Epithelial cell of esophagus (primary cell): ENCODE results near the gene KRTAP10-11.
"Not testable (repeated sequence)": the region's sequence is repeated elsewhere in the genome, so short reads cannot be mapped to it uniquely, and the experiment has no call there.

ENCODE experiments used
- DNase-seq: peaks from one replicate; pipeline ENCODE4 v3.0.0; 2010; ENCODE audit warnings: low read depth
- H3K4me3 ChIP-seq: 2 replicates; pipeline ENCODE4 v1.5.1; 2011; ENCODE audit warnings: mild to moderate bottlenecking, low read length, control low read depth
- TF ChIP-seq, protein P1 (sequence below): IDR thresholded peaks from 2 replicates; pipeline ENCODE4 v1.5.1; 2011; ENCODE audit warnings: low read depth, mild to moderate bottlenecking, low read length, control low read depth, inconsistent platforms; ENCODE audit not compliant: insufficient read depth; ENCODE audit errors: missing control alignments

KRTAP10-11 gene

DNA sequence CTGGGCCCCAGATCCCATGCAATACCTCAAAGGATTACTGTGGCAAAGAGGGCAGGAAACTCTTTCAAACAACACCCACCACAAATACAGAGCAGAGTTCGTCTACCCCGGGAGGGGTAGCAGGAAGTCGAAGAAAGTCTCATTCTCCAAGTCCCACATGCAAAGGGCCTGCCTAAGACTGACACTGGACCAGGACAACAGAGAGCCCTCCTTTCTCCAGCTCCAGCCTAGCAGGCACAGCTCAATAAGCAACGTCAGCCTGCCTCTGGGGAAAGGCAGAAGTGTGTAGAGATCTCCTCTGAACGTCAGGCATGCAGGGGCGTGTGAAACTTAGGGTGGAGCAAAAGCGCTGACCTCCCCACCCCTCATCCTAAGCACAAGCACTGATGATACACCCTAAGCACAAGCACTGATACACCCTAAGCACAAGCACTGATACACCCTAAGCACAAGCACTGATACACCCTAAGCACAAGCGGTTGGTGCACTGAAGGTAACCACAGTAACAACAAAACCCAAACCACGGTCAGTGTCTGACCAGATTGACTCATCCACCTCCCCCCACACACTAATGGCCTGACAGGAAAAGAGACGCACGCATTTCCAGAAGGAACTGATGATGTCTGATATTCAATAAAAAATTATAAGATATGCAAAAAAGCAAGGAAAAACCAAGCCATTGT lies 12.8 kb downstream of the KRTAP10-11 start:
- no peak for DNase-seq
- TF ChIP-seq, protein P1, sequence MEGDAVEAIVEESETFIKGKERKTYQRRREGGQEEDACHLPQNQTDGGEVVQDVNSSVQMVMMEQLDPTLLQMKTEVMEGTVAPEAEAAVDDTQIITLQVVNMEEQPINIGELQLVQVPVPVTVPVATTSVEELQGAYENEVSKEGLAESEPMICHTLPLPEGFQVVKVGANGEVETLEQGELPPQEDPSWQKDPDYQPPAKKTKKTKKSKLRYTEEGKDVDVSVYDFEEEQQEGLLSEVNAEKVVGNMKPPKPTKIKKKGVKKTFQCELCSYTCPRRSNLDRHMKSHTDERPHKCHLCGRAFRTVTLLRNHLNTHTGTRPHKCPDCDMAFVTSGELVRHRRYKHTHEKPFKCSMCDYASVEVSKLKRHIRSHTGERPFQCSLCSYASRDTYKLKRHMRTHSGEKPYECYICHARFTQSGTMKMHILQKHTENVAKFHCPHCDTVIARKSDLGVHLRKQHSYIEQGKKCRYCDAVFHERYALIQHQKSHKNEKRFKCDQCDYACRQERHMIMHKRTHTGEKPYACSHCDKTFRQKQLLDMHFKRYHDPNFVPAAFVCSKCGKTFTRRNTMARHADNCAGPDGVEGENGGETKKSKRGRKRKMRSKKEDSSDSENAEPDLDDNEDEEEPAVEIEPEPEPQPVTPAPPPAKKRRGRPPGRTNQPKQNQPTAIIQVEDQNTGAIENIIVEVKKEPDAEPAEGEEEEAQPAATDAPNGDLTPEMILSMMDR = no peak
- H3K4me3 ChIP-seq = no peak overlapping the region

DNA sequence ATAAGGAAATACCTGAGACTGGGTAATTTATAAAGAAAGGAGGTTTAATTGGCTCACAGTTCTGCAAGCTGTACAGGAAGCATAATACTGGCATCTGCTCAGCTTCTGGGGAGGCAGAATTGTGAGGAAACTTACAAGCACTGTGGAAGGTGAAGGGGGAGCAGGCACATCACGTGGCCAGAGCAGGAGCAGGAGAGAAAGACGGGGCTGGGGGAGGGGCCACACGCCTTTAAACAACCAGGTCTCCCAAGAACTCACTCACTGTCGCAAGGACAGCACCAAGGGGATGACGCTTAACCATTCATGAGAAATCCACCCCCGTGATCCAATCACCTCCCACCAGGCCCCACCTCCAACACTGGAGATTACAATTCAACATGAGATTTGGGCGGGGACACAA lies 15.4 kb downstream of the KRTAP10-11 start:
- not testable (repeated sequence) for DNase-seq, H3K4me3 ChIP-seq

DNA sequence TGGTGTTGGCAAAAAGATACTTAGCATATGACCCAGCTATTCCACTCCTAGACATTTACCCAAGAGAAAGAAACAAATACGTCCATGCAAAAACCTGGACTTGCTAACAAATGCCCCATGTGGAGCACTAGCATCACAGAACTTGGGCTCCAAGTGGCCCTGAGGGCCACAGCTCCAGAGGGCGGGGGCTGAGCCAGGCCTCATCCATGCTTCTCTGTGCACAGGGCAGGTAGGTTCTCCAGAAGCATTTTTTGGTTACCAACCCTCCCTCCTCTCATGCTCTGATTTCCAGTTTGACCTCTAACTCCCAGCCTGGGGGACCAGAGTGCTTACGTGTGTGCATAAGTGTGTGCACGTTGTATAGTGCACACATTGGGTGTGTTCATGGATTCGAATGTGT lies 18.5 kb downstream of the KRTAP10-11 start:
- no peak overlapping the region for H3K4me3 ChIP-seq
- DNase-seq = no peak
- TF ChIP-seq, protein P1 = no peak

DNA sequence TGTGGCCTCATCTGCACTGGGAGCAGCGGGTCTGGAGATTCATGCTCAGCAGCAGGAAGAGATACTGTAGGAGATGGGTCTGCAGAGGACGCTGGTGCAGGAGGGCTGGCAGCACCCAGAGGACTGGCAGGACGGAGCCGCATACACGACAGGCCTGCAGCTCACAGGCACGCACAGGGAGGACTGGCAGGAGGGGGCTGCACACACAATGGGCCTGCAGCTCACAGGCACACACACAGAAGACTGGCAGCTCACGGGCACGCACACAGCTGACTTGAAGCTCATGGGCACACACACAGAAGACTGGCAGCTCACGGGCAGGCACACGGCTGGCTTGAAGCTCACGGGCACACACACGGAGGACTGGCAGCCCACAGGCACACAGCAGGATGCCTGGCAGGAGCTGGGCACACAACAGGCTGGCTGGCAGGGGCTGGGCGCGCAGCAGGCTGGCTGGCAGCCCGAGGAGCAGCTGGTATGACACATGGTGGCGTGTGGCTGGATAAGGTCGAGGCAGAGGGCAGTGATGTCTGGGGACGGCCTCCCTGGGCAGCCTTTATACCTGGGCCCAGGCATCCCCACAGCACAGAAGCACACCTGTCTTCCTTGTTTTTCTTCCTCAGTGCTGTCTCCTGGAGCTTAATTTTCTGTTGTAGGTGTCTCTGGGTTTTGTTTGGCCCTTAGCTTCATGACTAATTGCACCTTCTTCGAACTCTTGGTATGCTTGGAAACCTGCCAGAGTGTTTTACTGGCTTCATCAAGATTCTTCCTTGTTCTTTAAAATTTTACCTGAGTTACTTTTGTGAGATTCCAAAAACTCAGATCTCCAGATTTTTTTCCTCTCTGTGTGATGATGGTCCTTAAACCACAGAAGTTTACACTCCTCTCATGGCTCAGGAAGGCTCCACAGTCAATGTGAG lies 20.4 kb downstream of the KRTAP10-11 start, which contains the start of gene KRTAP12-2:
Gene KRTAP12-2, minus strand, starts transcription at position 527 of the 920 bp plus-strand sequence. Its CDS starts 41 bp downstream, at position 486.
- peak; percentile 3 for DNase-seq
- TF ChIP-seq, protein P1 = no peak
- no peak within 1 kb of the TSS for H3K4me3 ChIP-seq

DNA sequence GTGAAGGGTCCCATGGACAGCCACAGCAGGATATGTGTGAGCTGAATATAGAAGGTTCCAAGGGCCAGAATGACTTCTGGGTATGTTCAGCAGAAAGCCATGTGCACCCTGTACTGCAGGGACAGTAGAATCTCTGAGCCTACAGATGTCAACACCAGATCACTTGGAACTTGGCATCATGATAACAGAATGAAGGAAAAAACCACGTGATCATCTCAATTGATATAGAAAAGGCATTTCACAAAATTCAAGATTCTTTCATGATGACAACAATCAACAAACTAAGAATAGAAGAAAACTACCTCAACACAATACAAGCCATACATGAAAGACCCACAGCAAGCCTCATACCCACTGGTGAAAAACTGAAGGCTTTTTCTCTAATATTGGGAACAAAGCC lies 21.4 kb downstream of the KRTAP10-11 start:
- TF ChIP-seq, protein P1 = no peak
- no peak for DNase-seq
- no peak overlapping the region for H3K4me3 ChIP-seq

DNA sequence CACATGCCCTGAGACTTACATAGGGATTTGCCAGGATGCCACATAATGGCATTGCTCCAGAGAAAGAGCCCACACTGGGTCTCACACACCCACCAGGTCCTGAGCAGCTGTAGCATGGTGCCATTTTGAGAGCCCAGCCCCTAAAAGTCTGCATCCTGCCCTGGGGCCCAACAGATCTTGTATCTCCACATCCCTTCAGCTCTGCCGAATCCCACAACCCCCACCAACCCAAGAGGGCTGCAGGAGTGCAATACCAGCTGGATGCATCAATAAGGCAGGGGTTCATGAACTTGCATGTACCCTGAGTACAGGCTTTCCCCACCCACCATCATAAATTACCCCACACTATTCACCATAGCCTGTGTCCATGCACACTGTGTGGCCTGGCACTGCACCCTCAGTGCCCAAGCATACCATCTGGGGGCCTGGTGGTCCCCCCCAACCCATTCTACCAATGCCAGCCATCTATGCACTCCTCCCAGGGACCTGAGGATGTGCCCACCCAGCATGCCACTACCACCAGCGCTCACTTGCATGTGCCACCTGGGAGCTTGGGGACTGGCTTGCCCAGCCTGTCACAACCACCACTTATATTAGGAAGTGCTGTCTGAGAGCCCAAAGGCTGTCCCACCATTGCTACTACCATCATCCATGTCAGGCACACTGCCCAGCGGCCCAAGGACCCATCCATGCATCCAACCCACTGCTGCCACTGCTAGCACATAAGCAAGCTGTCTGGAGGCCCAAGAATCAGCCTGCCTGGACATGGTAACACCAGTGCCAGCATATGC lies 24.6 kb downstream of the KRTAP10-11 start:
- no peak overlapping the region for H3K4me3 ChIP-seq
- TF ChIP-seq, protein P1 = no peak

DNA sequence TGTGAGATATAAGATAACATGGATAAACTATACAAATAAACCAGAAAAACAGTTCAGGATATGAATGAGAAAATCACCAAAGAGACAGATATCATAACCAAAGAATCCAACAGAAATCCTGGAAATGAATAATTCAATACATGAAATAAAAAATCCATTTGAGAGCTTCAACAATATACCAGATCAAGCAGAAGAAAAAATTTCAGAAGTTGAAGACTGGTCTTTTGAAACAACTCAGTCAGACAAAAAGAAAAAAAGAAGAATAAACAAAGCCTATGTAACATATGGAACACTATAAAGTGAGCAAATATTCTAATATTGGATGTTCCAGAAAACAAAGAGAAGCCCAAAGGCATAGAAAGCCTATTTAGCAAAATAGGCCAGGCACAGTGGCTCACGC lies 25.7 kb downstream of the KRTAP10-11 start:
- no peak for DNase-seq
- TF ChIP-seq, protein P1 = no peak
- H3K4me3 ChIP-seq = no peak overlapping the region

More for the DNA sequence above, 24.6 kb downstream of the KRTAP10-11 start:
- DNase-seq = no peak
